ENCODE results near the gene ABCF1. TPM values are rescaled to one million over a fixed set of nuclear protein-coding genes. Genes with fewer than 3 reads are reported as not detected.

The ABCF1 gene
- polyA plus RNA-seq, 3 donors, result 7.5 to 19.8 (median 14.6) TPM

DNA sequence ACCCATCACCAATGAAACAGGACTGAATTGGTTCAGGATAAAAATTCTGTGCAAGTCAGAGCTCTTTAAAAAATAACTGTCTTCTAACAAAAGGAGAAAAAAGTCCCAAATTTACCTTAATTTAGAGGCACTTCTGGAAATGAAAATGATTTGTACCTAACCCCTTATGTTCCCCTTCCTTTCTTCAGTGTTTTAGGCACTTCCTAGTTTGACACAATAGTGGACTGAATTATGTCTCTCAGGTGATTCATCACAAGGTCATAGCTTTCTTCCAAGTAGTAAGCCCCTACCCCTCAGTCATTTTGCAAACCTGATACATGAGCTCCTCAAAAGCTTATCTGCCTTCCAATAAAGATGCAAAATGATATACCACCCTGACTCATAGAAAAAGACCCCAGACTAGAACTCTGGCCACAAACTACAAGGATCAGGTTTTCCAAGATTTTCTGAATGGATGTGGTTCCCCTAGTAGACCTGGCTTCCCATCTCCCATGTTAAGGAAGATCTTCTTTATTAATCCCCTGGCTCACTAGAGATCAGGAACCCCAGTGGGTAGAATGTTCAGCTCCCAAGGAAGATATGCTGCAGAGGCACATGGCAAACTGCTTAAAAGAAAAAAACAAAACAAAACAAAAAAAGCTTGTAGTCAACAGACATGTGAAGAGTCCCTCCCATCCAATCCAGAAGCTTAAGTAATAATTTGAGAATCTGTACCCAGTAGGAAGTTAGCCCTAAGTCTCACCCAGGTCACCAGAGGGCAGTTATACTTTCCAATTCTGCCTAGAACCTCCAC lies 42.2 kb downstream of the ABCF1 start:
- peaks cover 24 to 33% of the 10 kb centered on the region in 2 donors for H3K4me1 ChIP-seq (ENCODE audit: control insufficient read depth in 1 of 2, insufficient read depth in 2 of 2, low read length in 2 of 2)
- DNase-seq, result peak in 2 of 3 donors; percentile 32 to 66

More for the DNA sequence above, 42.2 kb downstream of the ABCF1 start:
- H3K27me3 Mint-ChIP-seq (ENCODE audit: low read depth in 3 of 3), result peaks cover 0 to 5% (median 0%) of the 10 kb centered on the region in 3 donors
- TF ChIP-seq, protein P1, sequence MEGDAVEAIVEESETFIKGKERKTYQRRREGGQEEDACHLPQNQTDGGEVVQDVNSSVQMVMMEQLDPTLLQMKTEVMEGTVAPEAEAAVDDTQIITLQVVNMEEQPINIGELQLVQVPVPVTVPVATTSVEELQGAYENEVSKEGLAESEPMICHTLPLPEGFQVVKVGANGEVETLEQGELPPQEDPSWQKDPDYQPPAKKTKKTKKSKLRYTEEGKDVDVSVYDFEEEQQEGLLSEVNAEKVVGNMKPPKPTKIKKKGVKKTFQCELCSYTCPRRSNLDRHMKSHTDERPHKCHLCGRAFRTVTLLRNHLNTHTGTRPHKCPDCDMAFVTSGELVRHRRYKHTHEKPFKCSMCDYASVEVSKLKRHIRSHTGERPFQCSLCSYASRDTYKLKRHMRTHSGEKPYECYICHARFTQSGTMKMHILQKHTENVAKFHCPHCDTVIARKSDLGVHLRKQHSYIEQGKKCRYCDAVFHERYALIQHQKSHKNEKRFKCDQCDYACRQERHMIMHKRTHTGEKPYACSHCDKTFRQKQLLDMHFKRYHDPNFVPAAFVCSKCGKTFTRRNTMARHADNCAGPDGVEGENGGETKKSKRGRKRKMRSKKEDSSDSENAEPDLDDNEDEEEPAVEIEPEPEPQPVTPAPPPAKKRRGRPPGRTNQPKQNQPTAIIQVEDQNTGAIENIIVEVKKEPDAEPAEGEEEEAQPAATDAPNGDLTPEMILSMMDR (IDR thresholded peaks at IDR 0.05), result no peak
- peak overlapping the region in 1 of 2 donors; percentile 99 for H3K27ac ChIP-seq (ENCODE audit: low read depth in 1 of 2, low read length in 2 of 2)
- H3K4me3 Mint-ChIP-seq, result peak overlapping the region; percentile 51 to 99
- no peaks in the 10 kb centered on the region for H3K27me3 ChIP-seq (ENCODE audit: control insufficient read depth in 2 of 2, insufficient read depth in 2 of 2, low read length in 2 of 2)
- H3K9me3 ChIP-seq (replicated peaks in 1 of 2; ENCODE audit: control insufficient read depth in 1 of 2, insufficient read depth in 1 of 2, low read length in 2 of 2), result no peaks in the 10 kb centered on the region
- peak overlapping the region in 1 of 3 experiments; percentile 100 for H3K4me3 ChIP-seq (replicated peaks in 1 of 3; ENCODE audit: low read depth in 2 of 3, low read length in 3 of 3)
- peaks cover 0 to 9% (median 5%) of the 10 kb centered on the region in 7 donors for H3K9me3 Mint-ChIP-seq
- peaks cover 78% of the 10 kb centered on the region for H4K20me1 ChIP-seq (ENCODE audit: insufficient read depth, low read length)
- intact Hi-C loops (cut with micrococcal nuclease), result loop anchor here (5.0 kb wide), 2 partner anchors 36 to 121 kb away; no protein-coding TSS in a partner anchor
- peak overlapping the region; percentile 30 to 100 (median 81) for H3K27ac Mint-ChIP-seq
- H3K36me3 ChIP-seq (replicated peaks in 1 of 2; ENCODE audit: control insufficient read depth in 1 of 2, insufficient read depth in 2 of 2, low read length in 2 of 2), result peaks cover 20 to 42% of the 10 kb centered on the region in 2 donors
- peaks cover 36% of the 10 kb centered on the region for H3K4me1 Mint-ChIP-seq
- H3K9ac ChIP-seq (ENCODE audit: insufficient read depth, low read length, poor library complexity, severe bottlenecking), result no peak overlapping the region
- H2AFZ ChIP-seq (ENCODE audit: insufficient read depth, low read depth, low read length, poor library complexity, severe bottlenecking), result no peak overlapping the region
- H3K36me3 Mint-ChIP-seq, result peaks cover 45 to 55% of the 10 kb centered on the region in 2 donors
- H3K4me2 ChIP-seq (replicated peaks; ENCODE audit: extremely low read depth, low read length, poor library complexity, severe bottlenecking), result peak overlapping the region; percentile 84
- peaks cover 84% of the 10 kb centered on the region for H3K79me2 ChIP-seq (ENCODE audit: insufficient read depth, low read length)

Measured in CD14-positive monocyte (primary cell).